Measurements from ENCODE around the gene CERKL.

GRCh38 chr2:181623159-181623558 lies 33.7 kb downstream of the CERKL start:
- TF ChIP-seq POLR2A (IDR thresholded peaks at IDR 0.05; ENCODE audit: low read depth, low read length) (no peak), TAF1 (IDR thresholded peaks at IDR 0.05; ENCODE audit: low read depth, low read length) (no peak), POLR2AphosphoS5 (IDR thresholded peaks at IDR 0.05; ENCODE audit: low read depth, low read length) (no peak), SPI1 (IDR thresholded peaks at IDR 0.05; ENCODE audit: low read depth, low read length) (no peak), PAX5 (IDR thresholded peaks at IDR 0.05; ENCODE audit: insufficient read depth, low read length, severe bottlenecking) (no peak)

All from GM12891 (cell line).